Suprapubic skin (tissue), 4 donors: ENCODE measurements around the gene OTULINL. TPM values are rescaled to one million over a fixed set of nuclear protein-coding genes. Genes with fewer than 3 reads are reported as not detected.

ENCODE experiments used
- DNase-seq, 2 donors: peaks; one replicate each; pipeline ENCODE4 v3.0.0-alpha.2; 2019; ENCODE audit warnings: low spot score in 2 of 2
- H3K27ac ChIP-seq: fragments of 200-600 bp; sonication (generic); one replicate; pipeline ENCODE4 v1.5.1; 2019
- H3K27me3 ChIP-seq: fragments of 200-600 bp; sonication (generic); one replicate; pipeline ENCODE4 v1.5.1; 2019
- H3K36me3 ChIP-seq: fragments of 200-600 bp; sonication (generic); one replicate; pipeline ENCODE4 v1.5.1; 2019
- H3K4me1 ChIP-seq: fragments of 200-600 bp; sonication (generic); one replicate; pipeline ENCODE4 v1.5.1; 2019
- H3K4me3 ChIP-seq: fragments of 200-600 bp; sonication (generic); one replicate; pipeline ENCODE4 v1.5.1; 2019; ENCODE audit warnings: mild to moderate bottlenecking
- H3K9me3 ChIP-seq: fragments of 200-600 bp; sonication (generic); one replicate; pipeline ENCODE4 v1.5.1; 2019
- CTCF ChIP-seq, 2 donors: fragments of 200-600 bp in 1 of 2; fragments of 450-650 bp in 1 of 2; sonication (generic) in 1 of 2; IDR thresholded peaks; one replicate each; pipeline ENCODE4 v1.5.1; 2016 to 2019; ENCODE audit warnings: antibody characterized with exemption in 2 of 2, mild to moderate bottlenecking in 1 of 2, moderate library complexity in 1 of 2
- EP300 ChIP-seq: sonication (generic); formaldehyde crosslinking; IDR thresholded peaks from one replicate; pipeline ENCODE4 v1.6.1; 2017; ENCODE audit warnings: antibody characterized with exemption
- POLR2A ChIP-seq, 2 donors: fragments of 450-650 bp; IDR thresholded peaks; one replicate each; pipeline ENCODE4 v1.6.1; 2017; ENCODE audit warnings: antibody characterized with exemption in 2 of 2, mild to moderate bottlenecking in 2 of 2, moderate library complexity in 2 of 2
- POLR2AphosphoS5 ChIP-seq, 3 donors: sonication (generic); formaldehyde crosslinking; IDR thresholded peaks; one replicate each; pipeline ENCODE4 v1.6.1; 2017; ENCODE audit warnings: antibody characterized with exemption in 3 of 3
- WGBS: methylation state at CpG from one replicate; pipeline ENCODE4 v1.1.5; 2018; 5-methylcytosine and 5-hydroxymethylcytosine counted together
- total RNA-seq, 4 donors: library from RNA; depleted of rRNA; stranded (reverse); fragments of >200 nt; gene quantifications; one replicate each; pipeline ENCODE4 v1.1.0, GENCODE V29; 2016

The OTULINL gene
- total RNA-seq, 4 donors from 2014 or later: 1.1 to 3.3 (median 2.7) TPM

GRCh38 chr5:14655146-14655741, 73.7 kb downstream of the OTULINL start:
- Histone ChIP-seq H3K4me1 (no peaks in the 10 kb centered on the region), H3K27ac (no peak overlapping the region), H3K9me3 (no peaks in the 10 kb centered on the region), H3K27me3 (no peaks in the 10 kb centered on the region), H3K36me3 (no peaks in the 10 kb centered on the region), H3K4me3 (no peak overlapping the region)
- no peak for DNase-seq
- 51% methylated on average over 4 of the region's 4 CpGs for WGBS
- TF ChIP-seq POLR2AphosphoS5 (IDR thresholded peaks at IDR 0.05): no peak
- TF ChIP-seq CTCF (IDR thresholded peaks at IDR 0.05): no peak
- no peak for TF ChIP-seq EP300

GRCh38 chr5:14656898-14657297, 75.3 kb downstream of the OTULINL start:
- H3K27me3 ChIP-seq: no peaks in the 10 kb centered on the region
- 35% methylated on average over 2 of the region's 2 CpGs for WGBS
- no peak for TF ChIP-seq POLR2A (IDR thresholded peaks at IDR 0.05)
- TF ChIP-seq CTCF (IDR thresholded peaks at IDR 0.05): no peak
- no peak for TF ChIP-seq POLR2AphosphoS5 (IDR thresholded peaks at IDR 0.05)
- TF ChIP-seq EP300: no peak

GRCh38 chr5:14659821-14660607, 78.4 kb downstream of the OTULINL start:
- Histone ChIP-seq H3K9me3 (no peaks in the 10 kb centered on the region), H3K4me1 (peaks cover 19% of the 10 kb centered on the region), H3K36me3 (no peaks in the 10 kb centered on the region), H3K27me3 (no peaks in the 10 kb centered on the region), H3K27ac (peak overlapping the region; percentile 59), H3K4me3 (no peak overlapping the region)
- no peak for DNase-seq
- WGBS: 76% methylated on average over 3 of the region's 3 CpGs
- TF ChIP-seq CTCF (IDR thresholded peaks at IDR 0.05) (no peak), POLR2A (IDR thresholded peaks at IDR 0.05) (no peak), EP300 (no peak), POLR2AphosphoS5 (IDR thresholded peaks at IDR 0.05) (no peak)

More at GRCh38 chr5:14656898-14657297, 75.3 kb downstream of the OTULINL start:
- no peak overlapping the region for H3K4me3 ChIP-seq
- H3K9me3 ChIP-seq: no peaks in the 10 kb centered on the region
- peaks cover 7% of the 10 kb centered on the region for H3K4me1 ChIP-seq
- no peaks in the 10 kb centered on the region for H3K36me3 ChIP-seq
- DNase-seq: no peak
- H3K27ac ChIP-seq: no peak overlapping the region

GRCh38 chr5:14660833-14661232, 79.2 kb downstream of the OTULINL start:
- peaks cover 26% of the 10 kb centered on the region for H3K4me1 ChIP-seq

More at GRCh38 chr5:14660833-14661232, 79.2 kb downstream of the OTULINL start:
- H3K27ac ChIP-seq: peak overlapping the region; percentile 59
- no peaks in the 10 kb centered on the region for H3K36me3 ChIP-seq
- H3K9me3 ChIP-seq: no peaks in the 10 kb centered on the region
- 70% methylated on average over 2 of the region's 2 CpGs for WGBS
- H3K27me3 ChIP-seq: no peaks in the 10 kb centered on the region
- no peak overlapping the region for H3K4me3 ChIP-seq
- TF ChIP-seq POLR2A (IDR thresholded peaks at IDR 0.05) (no peak), EP300 (no peak), POLR2AphosphoS5 (IDR thresholded peaks at IDR 0.05) (no peak), CTCF (IDR thresholded peaks at IDR 0.05) (no peak)
- DNase-seq: no peak

Other genes starting within 250 kb of the OTULINL start
- 100 to 1,000 TPM in 1 of 4 donors, 10 to 100 TPM in 3; 44.8 to 155 (median 62.5) TPM for gene OTULIN, start 82.9 kb downstream of the OTULINL start, total RNA-seq